ENCODE results near the gene FGF7. TPM values are rescaled to one million over a fixed set of nuclear protein-coding genes. Genes with fewer than 3 reads are reported as not detected.
"Not testable (repeated sequence)": the region's sequence is repeated elsewhere in the genome, so short reads cannot be mapped to it uniquely, and the experiment has no call there.

The FGF7 gene
- total RNA-seq, 1 experiment from 2014 or later, result not detected

- Histone ChIP-seq H3K4me3 (ENCODE audit: insufficient read depth, low read depth, low read length) (no peak overlapping the region), H3K36me3 (replicated peaks; ENCODE audit: control insufficient read depth, insufficient read depth, low read length) (no peaks in the 10 kb centered on the region), H3K27me3 (ENCODE audit: control insufficient read depth, insufficient read depth, low read length) (no peaks in the 10 kb centered on the region)
- no peak for DNase-seq
Measured at GRCh38 chr15:49460411-49460941, 37.4 kb downstream of the FGF7 start.

- no peak overlapping the region for H3K4me3 ChIP-seq (ENCODE audit: insufficient read depth, low read depth, low read length)
- DNase-seq, result no peak
- H3K27me3 ChIP-seq (ENCODE audit: control insufficient read depth, insufficient read depth, low read length), result no peaks in the 10 kb centered on the region
- no peaks in the 10 kb centered on the region for H3K36me3 ChIP-seq (replicated peaks; ENCODE audit: control insufficient read depth, insufficient read depth, low read length)
Measured at GRCh38 chr15:49462232-49462844, 39.3 kb downstream of the FGF7 start.

- H3K36me3 ChIP-seq (replicated peaks; ENCODE audit: control insufficient read depth, insufficient read depth, low read length), result no peaks in the 10 kb centered on the region
- no peak overlapping the region for H3K4me3 ChIP-seq (ENCODE audit: insufficient read depth, low read depth, low read length)
- DNase-seq, result no peak
- no peaks in the 10 kb centered on the region for H3K27me3 ChIP-seq (ENCODE audit: control insufficient read depth, insufficient read depth, low read length)
Measured at GRCh38 chr15:49464522-49464921, 41.5 kb downstream of the FGF7 start.

GRCh38 chr15:49466119-49466518 is 43.1 kb downstream of the FGF7 start:
- no peak for DNase-seq
- H3K27me3 ChIP-seq (ENCODE audit: control insufficient read depth, insufficient read depth, low read length), result no peaks in the 10 kb centered on the region
- H3K4me3 ChIP-seq (ENCODE audit: insufficient read depth, low read depth, low read length), result no peak overlapping the region
- no peaks in the 10 kb centered on the region for H3K36me3 ChIP-seq (replicated peaks; ENCODE audit: control insufficient read depth, insufficient read depth, low read length)

- no peak for DNase-seq
- H3K36me3 ChIP-seq (replicated peaks; ENCODE audit: control insufficient read depth, insufficient read depth, low read length), result no peaks in the 10 kb centered on the region
- H3K27me3 ChIP-seq (ENCODE audit: control insufficient read depth, insufficient read depth, low read length), result no peaks in the 10 kb centered on the region
- H3K4me3 ChIP-seq (ENCODE audit: insufficient read depth, low read depth, low read length), result no peak overlapping the region
Measured at GRCh38 chr15:49467746-49468480, 44.9 kb downstream of the FGF7 start.

- Histone ChIP-seq H3K4me3 (ENCODE audit: insufficient read depth, low read depth, low read length) (no peak overlapping the region), H3K27me3 (ENCODE audit: control insufficient read depth, insufficient read depth, low read length) (no peaks in the 10 kb centered on the region), H3K36me3 (replicated peaks; ENCODE audit: control insufficient read depth, insufficient read depth, low read length) (no peaks in the 10 kb centered on the region)
- DNase-seq, result no peak
Measured at GRCh38 chr15:49468481-49468839, 45.4 kb downstream of the FGF7 start.

- not testable (repeated sequence) for H3K27me3 ChIP-seq (ENCODE audit: control insufficient read depth, insufficient read depth, low read length); DNase-seq; H3K4me3 ChIP-seq (ENCODE audit: insufficient read depth, low read depth, low read length); H3K36me3 ChIP-seq (replicated peaks; ENCODE audit: control insufficient read depth, insufficient read depth, low read length)
Measured at GRCh38 chr15:49471248-49471647, 48.2 kb downstream of the FGF7 start.

GRCh38 chr15:49471733-49472132 is 48.7 kb downstream of the FGF7 start:
- Histone ChIP-seq H3K36me3 (replicated peaks; ENCODE audit: control insufficient read depth, insufficient read depth, low read length) (no peaks in the 10 kb centered on the region), H3K4me3 (ENCODE audit: insufficient read depth, low read depth, low read length) (no peak overlapping the region), H3K27me3 (ENCODE audit: control insufficient read depth, insufficient read depth, low read length) (no peaks in the 10 kb centered on the region)
- no peak for DNase-seq

- H3K27me3 ChIP-seq (ENCODE audit: control insufficient read depth, insufficient read depth, low read length), result no peaks in the 10 kb centered on the region
- H3K36me3 ChIP-seq (replicated peaks; ENCODE audit: control insufficient read depth, insufficient read depth, low read length), result no peaks in the 10 kb centered on the region
- H3K4me3 ChIP-seq (ENCODE audit: insufficient read depth, low read depth, low read length), result no peak overlapping the region
- DNase-seq, result no peak
Measured at GRCh38 chr15:49472338-49472737, 49.3 kb downstream of the FGF7 start.

GRCh38 chr15:49473031-49473430 is 50.0 kb downstream of the FGF7 start:
- Histone ChIP-seq H3K27me3 (ENCODE audit: control insufficient read depth, insufficient read depth, low read length) (no peaks in the 10 kb centered on the region), H3K36me3 (replicated peaks; ENCODE audit: control insufficient read depth, insufficient read depth, low read length) (no peaks in the 10 kb centered on the region), H3K4me3 (ENCODE audit: insufficient read depth, low read depth, low read length) (no peak overlapping the region)
- DNase-seq, result no peak

- not testable (repeated sequence) for H3K36me3 ChIP-seq (replicated peaks; ENCODE audit: control insufficient read depth, insufficient read depth, low read length); H3K27me3 ChIP-seq (ENCODE audit: control insufficient read depth, insufficient read depth, low read length); DNase-seq; H3K4me3 ChIP-seq (ENCODE audit: insufficient read depth, low read depth, low read length)
Measured at GRCh38 chr15:49478021-49478420, 55.0 kb downstream of the FGF7 start.

- DNase-seq; H3K4me3 ChIP-seq (ENCODE audit: insufficient read depth, low read depth, low read length); H3K36me3 ChIP-seq (replicated peaks; ENCODE audit: control insufficient read depth, insufficient read depth, low read length); H3K27me3 ChIP-seq (ENCODE audit: control insufficient read depth, insufficient read depth, low read length): not testable (repeated sequence)
Measured at GRCh38 chr15:49478982-49479381, 55.9 kb downstream of the FGF7 start.

- not testable (repeated sequence) for H3K4me3 ChIP-seq (ENCODE audit: insufficient read depth, low read depth, low read length); H3K36me3 ChIP-seq (replicated peaks; ENCODE audit: control insufficient read depth, insufficient read depth, low read length); H3K27me3 ChIP-seq (ENCODE audit: control insufficient read depth, insufficient read depth, low read length); DNase-seq
Measured at GRCh38 chr15:49485401-49485800, 62.4 kb downstream of the FGF7 start.

- no peak for DNase-seq
- Histone ChIP-seq H3K36me3 (replicated peaks; ENCODE audit: control insufficient read depth, insufficient read depth, low read length) (no peaks in the 10 kb centered on the region), H3K4me3 (ENCODE audit: insufficient read depth, low read depth, low read length) (no peak overlapping the region), H3K27me3 (ENCODE audit: control insufficient read depth, insufficient read depth, low read length) (no peaks in the 10 kb centered on the region)
Measured at GRCh38 chr15:49490966-49491365, 67.9 kb downstream of the FGF7 start.

GRCh38 chr15:49492151-49492550 is 69.1 kb downstream of the FGF7 start:
- H3K4me3 ChIP-seq (ENCODE audit: insufficient read depth, low read depth, low read length), result no peak overlapping the region
- H3K27me3 ChIP-seq (ENCODE audit: control insufficient read depth, insufficient read depth, low read length), result no peaks in the 10 kb centered on the region
- no peaks in the 10 kb centered on the region for H3K36me3 ChIP-seq (replicated peaks; ENCODE audit: control insufficient read depth, insufficient read depth, low read length)
- DNase-seq, result no peak
